Measurements from ENCODE around the gene MELTF.
A peak's percentile ranks its signal among the peaks of the same experiment; 100 is the strongest.

The MELTF gene

GRCh38 chr3:196985954-196986885 lies 43.4 kb downstream of the MELTF start:
- peaks cover 6 to 11% of the 10 kb centered on the region in 2 donors for H3K36me3 Mint-ChIP-seq
- peaks cover 12 to 24% of the 10 kb centered on the region in 2 donors for H3K27me3 Mint-ChIP-seq
- peaks cover 0 to 1% of the 10 kb centered on the region in 2 donors for H3K4me1 Mint-ChIP-seq
- DNase-seq, result no peak
- peaks cover 10 to 12% of the 10 kb centered on the region in 2 donors for H3K9me3 Mint-ChIP-seq
- no peak overlapping the region for H3K4me3 Mint-ChIP-seq
- H3K27ac Mint-ChIP-seq, result no peak overlapping the region
- ATAC-seq (replicated peaks), result no peak

GRCh38 chr3:196985298-196985697 lies 44.3 kb downstream of the MELTF start:
- ATAC-seq (replicated peaks), result no peak
- Mint-ChIP-seq H3K36me3 (peaks cover 6 to 11% of the 10 kb centered on the region in 2 donors), H3K27me3 (peaks cover 12 to 24% of the 10 kb centered on the region in 2 donors)

GRCh38 chr3:196983186-196983585 lies 46.4 kb downstream of the MELTF start:
- DNase-seq, result no peak
- peaks cover 6 to 8% of the 10 kb centered on the region in 2 donors for H3K4me1 Mint-ChIP-seq
- ATAC-seq (replicated peaks), result no peak
- peaks cover 6 to 11% of the 10 kb centered on the region in 2 donors for H3K36me3 Mint-ChIP-seq
- peaks cover 9 to 28% of the 10 kb centered on the region in 2 donors for H3K27me3 Mint-ChIP-seq
- no peak overlapping the region for H3K4me3 Mint-ChIP-seq
- peaks cover 10 to 12% of the 10 kb centered on the region in 2 donors for H3K9me3 Mint-ChIP-seq
- H3K27ac Mint-ChIP-seq, result no peak overlapping the region

More at GRCh38 chr3:196985298-196985697, 44.3 kb downstream of the MELTF start:
- H3K4me1 Mint-ChIP-seq, result peaks cover 0 to 1% of the 10 kb centered on the region in 2 donors
- H3K27ac Mint-ChIP-seq, result no peak overlapping the region
- DNase-seq, result no peak
- no peak overlapping the region for H3K4me3 Mint-ChIP-seq
- H3K9me3 Mint-ChIP-seq, result peaks cover 10 to 12% of the 10 kb centered on the region in 2 donors

- ATAC-seq (replicated peaks), result peak in 1 of 2 donors; percentile 24
- Mint-ChIP-seq H3K27ac (no peak overlapping the region), H3K4me1 (peaks cover 6 to 8% of the 10 kb centered on the region in 2 donors), H3K36me3 (peaks cover 6 to 11% of the 10 kb centered on the region in 2 donors), H3K4me3 (no peak overlapping the region), H3K9me3 (peaks cover 10 to 12% of the 10 kb centered on the region in 2 donors), H3K27me3 (peaks cover 9 to 25% of the 10 kb centered on the region in 2 donors)
- no peak for DNase-seq
These were observed 48.0 kb downstream of the MELTF start for GRCh38 chr3:196981657-196982056.

- Mint-ChIP-seq H3K4me1 (peaks cover 6 to 8% of the 10 kb centered on the region in 2 donors), H3K36me3 (peaks cover 6 to 11% of the 10 kb centered on the region in 2 donors), H3K4me3 (no peak overlapping the region), H3K27ac (no peak overlapping the region), H3K27me3 (peaks cover 9 to 17% of the 10 kb centered on the region in 2 donors), H3K9me3 (peaks cover 10 to 12% of the 10 kb centered on the region in 2 donors)
- ATAC-seq (replicated peaks) (no peak), DNase-seq (no peak)
These were observed 50.1 kb downstream of the MELTF start for GRCh38 chr3:196979545-196979944.

GRCh38 chr3:196976941-196977340 lies 52.7 kb downstream of the MELTF start:
- peaks cover 9 to 10% of the 10 kb centered on the region in 2 donors for H3K27me3 Mint-ChIP-seq
- H3K4me3 Mint-ChIP-seq, result no peak overlapping the region
- no peak overlapping the region for H3K27ac Mint-ChIP-seq
- H3K36me3 Mint-ChIP-seq, result peaks cover 0 to 4% of the 10 kb centered on the region in 2 donors
- peaks cover 4% of the 10 kb centered on the region in 2 donors for H3K9me3 Mint-ChIP-seq
- ATAC-seq (replicated peaks) (no peak), DNase-seq (no peak)
- H3K4me1 Mint-ChIP-seq, result peaks cover 6 to 8% of the 10 kb centered on the region in 2 donors

GRCh38 chr3:196975349-196975748 lies 54.3 kb downstream of the MELTF start:
- Mint-ChIP-seq H3K4me1 (peaks cover 12 to 16% of the 10 kb centered on the region in 2 donors), H3K36me3 (peaks cover 0 to 3% of the 10 kb centered on the region in 2 donors), H3K27ac (no peak overlapping the region), H3K27me3 (peaks cover 12 to 15% of the 10 kb centered on the region in 2 donors), H3K4me3 (no peak overlapping the region), H3K9me3 (no peaks in the 10 kb centered on the region)
- DNase-seq (no peak), ATAC-seq (replicated peaks) (no peak)

- Mint-ChIP-seq H3K4me1 (peaks cover 15 to 20% of the 10 kb centered on the region in 2 donors), H3K4me3 (no peak overlapping the region), H3K36me3 (peaks cover 0 to 3% of the 10 kb centered on the region in 2 donors), H3K27ac (no peak overlapping the region), H3K9me3 (no peaks in the 10 kb centered on the region), H3K27me3 (peaks cover 12 to 15% of the 10 kb centered on the region in 2 donors)
- ATAC-seq (replicated peaks), result no peak
- no peak for DNase-seq
These were observed 55.0 kb downstream of the MELTF start for GRCh38 chr3:196974661-196975060.

GRCh38 chr3:196971094-196971698 lies 58.4 kb downstream of the MELTF start:
- Mint-ChIP-seq H3K9me3 (peaks cover 0 to 5% of the 10 kb centered on the region in 2 donors), H3K27ac (peak overlapping the region; percentile 95), H3K27me3 (peaks cover 7 to 10% of the 10 kb centered on the region in 2 donors), H3K4me3 (no peak overlapping the region), H3K4me1 (peaks cover 19 to 23% of the 10 kb centered on the region in 2 donors), H3K36me3 (peaks cover 15 to 17% of the 10 kb centered on the region in 2 donors)
- DNase-seq, result no peak
- no peak for ATAC-seq (replicated peaks)

- Mint-ChIP-seq H3K36me3 (peaks cover 21 to 23% of the 10 kb centered on the region in 2 donors), H3K27me3 (peaks cover 7 to 10% of the 10 kb centered on the region in 2 donors), H3K4me1 (peaks cover 21 to 24% of the 10 kb centered on the region in 2 donors), H3K27ac (peak overlapping the region; percentile 95), H3K4me3 (peak overlapping the region; percentile 72 to 86), H3K9me3 (peaks cover 5 to 11% of the 10 kb centered on the region in 2 donors)
- DNase-seq (peak; percentile 37), ATAC-seq (replicated peaks) (peak in 1 of 2 donors; percentile 26)
These were observed 59.0 kb downstream of the MELTF start for GRCh38 chr3:196970547-196971093.

GRCh38 chr3:196969660-196970546 lies 59.7 kb downstream of the MELTF start:
- ATAC-seq (replicated peaks) (peak; percentile 68 to 74), DNase-seq (peak; percentile 65)
- Mint-ChIP-seq H3K9me3 (peaks cover 10 to 18% of the 10 kb centered on the region in 2 donors), H3K36me3 (peaks cover 28 to 30% of the 10 kb centered on the region in 2 donors), H3K27me3 (peaks cover 7 to 10% of the 10 kb centered on the region in 2 donors), H3K4me1 (peaks cover 26 to 32% of the 10 kb centered on the region in 2 donors), H3K4me3 (peak overlapping the region; percentile 72 to 86), H3K27ac (peak overlapping the region; percentile 95)

- ATAC-seq (replicated peaks), result peak; percentile 57 to 61
- Mint-ChIP-seq H3K36me3 (peaks cover 33 to 35% of the 10 kb centered on the region in 2 donors), H3K9me3 (peaks cover 10 to 21% of the 10 kb centered on the region in 2 donors), H3K27ac (peak overlapping the region; percentile 93), H3K4me3 (peak overlapping the region; percentile 89 to 90), H3K27me3 (peaks cover 7 to 10% of the 10 kb centered on the region in 2 donors), H3K4me1 (peaks cover 28 to 37% of the 10 kb centered on the region in 2 donors)
- DNase-seq, result peak; percentile 53
These were observed 60.4 kb downstream of the MELTF start for GRCh38 chr3:196969134-196969659.
